Caco-2 (cell line): ENCODE results near the gene RTN3. TPM values are rescaled to one million over a fixed set of nuclear protein-coding genes. Genes with fewer than 3 reads are reported as not detected.

ENCODE experiments used
- BruUV-seq: library from RNA; stranded (reverse); fragments of 400-500 nt; replicated peaks from 2 replicates; lab custom pipeline; 2021; lab: Mats Ljungman, UMichigan
- CTCF ChIA-PET: fragments of 300-600 bp; sonication (Branson Sonifier 250); formaldehyde crosslinking; loops from one replicate; lab custom pipeline; 2022; ENCODE audit warnings: antibody characterized with exemption; lab: Charles Lee
- POLR2A ChIA-PET: fragments of 300-600 bp; sonication (Branson Sonifier 250); formaldehyde crosslinking; loops from one replicate; lab custom pipeline; 2022; ENCODE audit warnings: antibody characterized with exemption; lab: Charles Lee
- DNase-seq, 2 experiments: peaks; one replicate each; pipeline versions ENCODE4 v3.0.0 to v3.0.0-alpha.2; 2020 to 2022
- H3K27me3 ChIP-seq: replicated peaks from 2 replicates; pipeline ENCODE4 v1.6.0; 2011; ENCODE audit warnings: low read length; ENCODE audit not compliant: control insufficient read depth, insufficient read depth
- H3K36me3 ChIP-seq: 2 replicates; pipeline ENCODE4 v1.5.1; 2011; ENCODE audit warnings: low read length; ENCODE audit not compliant: control insufficient read depth, insufficient read depth
- H3K4me1 ChIP-seq: fragments of 250-450 bp; sonication (Bioruptor Pico); 2 replicates; pipeline ENCODE4 v1.5.1; 2020; ENCODE audit warnings: mild to moderate bottlenecking
- H3K4me3 ChIP-seq: 2 replicates; pipeline ENCODE4 v1.5.1; 2011; ENCODE audit warnings: low read depth, mild to moderate bottlenecking, control low read depth, low read length
- H3K9me3 ChIP-seq: fragments of 250-450 bp; sonication (Bioruptor Pico); 2 replicates; pipeline ENCODE4 v1.5.1; 2020; ENCODE audit warnings: mild to moderate bottlenecking, moderate library complexity
- H3K27ac Mint-ChIP-seq: one replicate; pipeline ENCODE4 v1.8.0; 2022; ENCODE audit warnings: mixed read lengths; ENCODE audit not compliant: unreplicated experiment
- H3K27me3 Mint-ChIP-seq: one replicate; pipeline ENCODE4 v1.8.0; 2022; ENCODE audit warnings: mixed read lengths; ENCODE audit not compliant: insufficient read depth, unreplicated experiment
- H3K36me3 Mint-ChIP-seq: one replicate; pipeline ENCODE4 v1.8.0; 2022; ENCODE audit warnings: mild to moderate bottlenecking, mixed read lengths; ENCODE audit not compliant: insufficient read depth, unreplicated experiment
- H3K4me1 Mint-ChIP-seq: one replicate; pipeline ENCODE4 v1.8.0; 2022; ENCODE audit warnings: low read depth, mixed read lengths; ENCODE audit not compliant: unreplicated experiment
- H3K4me3 Mint-ChIP-seq: one replicate; pipeline ENCODE4 v1.8.0; 2022; ENCODE audit warnings: mild to moderate bottlenecking, moderate library complexity, mixed read lengths; ENCODE audit not compliant: unreplicated experiment
- H3K9me3 Mint-ChIP-seq: one replicate; pipeline ENCODE4 v1.8.0; 2022; ENCODE audit warnings: mixed read lengths; ENCODE audit not compliant: unreplicated experiment
- CTCF ChIP-seq, 2 experiments: fragments of 200-600 bp in 1 of 2; IDR thresholded peaks; 1 replicate in 1 of 2; 2 replicates in 1 of 2; pipeline versions ENCODE4 v1.5.1 to v1.8.0; 2011 to 2022; ENCODE audit warnings: antibody characterized with exemption in 1 of 2, control low read depth in 1 of 2, inconsistent platforms in 1 of 2, low read depth in 1 of 2, low read length in 1 of 2, mild to moderate bottlenecking in 1 of 2, moderate library complexity in 1 of 2; ENCODE audit not compliant: insufficient read depth in 1 of 2, severe bottlenecking in 1 of 2, unreplicated experiment in 1 of 2
- intact Hi-C: fragments of 100-400 bp; cut with micrococcal nuclease; formaldehyde crosslinking; loops from one replicate; pipeline ENCODE4 v1.10.0; 2022; ENCODE audit not compliant: unreplicated experiment
- total RNA-seq: library from RNA; stranded (reverse); gene quantifications from 2 replicates; pipeline ENCODE4 v1.2.3, GENCODE V29; 2022

Gene RTN3
- total RNA-seq, 1 experiment from 2014 or later: 179 TPM

- ChIA-PET CTCF (interaction anchor here (0.9 to 1.2 kb wide), 2 partner anchors 24 to 34 kb away, joined by 3 to 5 read pairs; no protein-coding TSS in a partner anchor), POLR2A (no interaction called here)
- H3K36me3 ChIP-seq: no peaks in the 10 kb centered on the region
- H3K4me1 ChIP-seq: peaks cover 7% of the 10 kb centered on the region; the same call in 1 of the 2 replicates
- H3K4me3 Mint-ChIP-seq: no peak overlapping the region
- no peaks in the 10 kb centered on the region for H3K9me3 Mint-ChIP-seq
- no peaks in the 10 kb centered on the region for H3K36me3 Mint-ChIP-seq
- no peak for TF ChIP-seq CTCF (IDR thresholded peaks at IDR 0.05; ENCODE audit: insufficient read depth in 1 of 2, low read depth in 1 of 2, low read length in 1 of 2, severe bottlenecking in 1 of 2, unreplicated experiment in 1 of 2)
- no TSS peak for BruUV-seq
- peak; percentile 43 to 61 for DNase-seq
- H3K27me3 Mint-ChIP-seq: no peaks in the 10 kb centered on the region
- H3K4me3 ChIP-seq: no peak overlapping the region
- H3K27me3 ChIP-seq: no peaks in the 10 kb centered on the region
- peak overlapping the region; percentile 65 for H3K27ac Mint-ChIP-seq
- no peaks in the 10 kb centered on the region for H3K9me3 ChIP-seq
- intact Hi-C loops: no loop called here
- peaks cover 5% of the 10 kb centered on the region for H3K4me1 Mint-ChIP-seq
Observed at GRCh38 chr11:63802637-63803414, 121.5 kb downstream of the RTN3 start.

GRCh38 chr11:63804259-63804658, 123.0 kb downstream of the RTN3 start:
- Mint-ChIP-seq H3K27me3 (no peaks in the 10 kb centered on the region), H3K4me3 (no peak overlapping the region), H3K36me3 (no peaks in the 10 kb centered on the region), H3K4me1 (peaks cover 5% of the 10 kb centered on the region), H3K9me3 (no peaks in the 10 kb centered on the region), H3K27ac (no peak overlapping the region)
- H3K36me3 ChIP-seq: no peaks in the 10 kb centered on the region
- peaks cover 7% of the 10 kb centered on the region; the same call in 1 of the 2 replicates for H3K4me1 ChIP-seq
- no peak for DNase-seq
- no peak for TF ChIP-seq CTCF (IDR thresholded peaks at IDR 0.05; ENCODE audit: insufficient read depth in 1 of 2, low read depth in 1 of 2, low read length in 1 of 2, severe bottlenecking in 1 of 2, unreplicated experiment in 1 of 2)
- no TSS peak for BruUV-seq
- no peaks in the 10 kb centered on the region for H3K27me3 ChIP-seq
- H3K4me3 ChIP-seq: no peak overlapping the region
- no peaks in the 10 kb centered on the region for H3K9me3 ChIP-seq
- intact Hi-C loops: no loop called here
- ChIA-PET POLR2A (no interaction called here), CTCF (no interaction called here)

- H3K36me3 Mint-ChIP-seq: no peaks in the 10 kb centered on the region
- Histone ChIP-seq H3K27me3 (no peaks in the 10 kb centered on the region), H3K36me3 (no peaks in the 10 kb centered on the region), H3K4me1 (peaks cover 7% of the 10 kb centered on the region; the same call in 1 of the 2 replicates), H3K9me3 (no peaks in the 10 kb centered on the region), H3K4me3 (no peak overlapping the region)
- CTCF ChIA-PET: no interaction called here
- TF ChIP-seq CTCF (IDR thresholded peaks at IDR 0.05; ENCODE audit: insufficient read depth in 1 of 2, low read depth in 1 of 2, low read length in 1 of 2, severe bottlenecking in 1 of 2, unreplicated experiment in 1 of 2): no peak
- H3K27me3 Mint-ChIP-seq: no peaks in the 10 kb centered on the region
- H3K9me3 Mint-ChIP-seq: no peaks in the 10 kb centered on the region
- peaks cover 5% of the 10 kb centered on the region for H3K4me1 Mint-ChIP-seq
- no peak for DNase-seq
- intact Hi-C loops: no loop called here
- POLR2A ChIA-PET: no interaction called here
- H3K27ac Mint-ChIP-seq: no peak overlapping the region
- no TSS peak for BruUV-seq
- H3K4me3 Mint-ChIP-seq: no peak overlapping the region
Observed at GRCh38 chr11:63805844-63806415, 124.6 kb downstream of the RTN3 start.

Other genes with a start within 250 kb of the RTN3 start
- 1.2 and 2.3 TPM in 2 replicates for gene PLAAT5, start 190.3 kb upstream of the RTN3 start, total RNA-seq
- not detected in 2 replicates for gene LGALS12, start 175.4 kb upstream of the RTN3 start, total RNA-seq
- gene PLAAT4, start 144.7 kb upstream of the RTN3 start, total RNA-seq: 1.2 TPM in 2 replicates
- gene PLAAT2, start 118.1 kb upstream of the RTN3 start, total RNA-seq: 1.2 TPM in 1 of 2 replicates, not detected in the other
- gene PLAAT3, start 67.1 kb upstream of the RTN3 start, total RNA-seq: 50.9 and 57.9 TPM in 2 replicates
- gene ATL3, start 10.1 kb upstream of the RTN3 start, total RNA-seq: 50.2 and 55.1 TPM in 2 replicates
- 30.8 and 31.0 TPM in 2 replicates for gene ZFTA, start 87.3 kb downstream of the RTN3 start, total RNA-seq
- gene SPINDOC, start 132.0 kb downstream of the RTN3 start, total RNA-seq: 71.2 and 72.1 TPM in 2 replicates
- 63.5 and 64.5 TPM in 2 replicates for gene MARK2, start 157.6 kb downstream of the RTN3 start, total RNA-seq
- 1.5 and 1.8 TPM in 2 replicates for gene RCOR2, start 235.7 kb downstream of the RTN3 start, total RNA-seq